ENCODE results near the gene TMTC1. TPM values are rescaled to one million over a fixed set of nuclear protein-coding genes. Genes with fewer than 3 reads are reported as not detected.

Gene TMTC1
- total and polyA plus RNA-seq, 2 of the 8 experiments (the other 6 are each of a cell fraction or from before 2014, with no cell fraction given): 15.4 to 20.8 TPM

- no peak for FAIRE-seq
- TF ChIP-seq POU5F1 (IDR thresholded peaks at IDR 0.05; ENCODE audit: low read depth, low read length) (no peak), EZH2 (IDR thresholded peaks at IDR 0.05; ENCODE audit: low read depth, low read length, severe bottlenecking) (no peak), SP1 (IDR thresholded peaks at IDR 0.05; ENCODE audit: low read depth, low read length) (no peak), TBP (IDR thresholded peaks at IDR 0.05; ENCODE audit: low read depth, low read length) (no peak), TAF7 (optimal IDR thresholded peaks at IDR 0.05; ENCODE audit: borderline replicate concordance, low read depth, low read length) (no peak), NRF1 (IDR thresholded peaks at IDR 0.05; ENCODE audit: low read depth, low read length) (no peak), EGR1 (IDR thresholded peaks at IDR 0.05; ENCODE audit: borderline replicate concordance, low read depth, low read length) (no peak), BRCA1 (IDR thresholded peaks at IDR 0.05; ENCODE audit: low read depth, low read length) (no peak)
These were observed 130.5 kb downstream of the TMTC1 start for GRCh38 chr12:29653286-29653685.

More at GRCh38 chr12:29653286-29653685, 130.5 kb downstream of the TMTC1 start:
- H3K79me1 ChIP-seq (ENCODE audit: low read depth, low read length): no peaks in the 10 kb centered on the region
- ChIA-PET POLR2A (ENCODE audit: partially characterized antibody) (no interaction called here), CTCF (ENCODE audit: partially characterized antibody) (interaction anchor here (1.1 kb wide), 1 partner anchor 17 kb away, joined by 3 read pairs; no protein-coding TSS in a partner anchor)
- no peak overlapping the region for H3K4me2 ChIP-seq (ENCODE audit: insufficient read depth in 1 of 2, low read depth in 2 of 2, low read length in 2 of 2)
- H3K79me2 ChIP-seq (ENCODE audit: control insufficient read depth in 1 of 2, insufficient read depth in 2 of 2, low read length in 2 of 2): no peaks in the 10 kb centered on the region
- no peak overlapping the region for H3K9ac ChIP-seq (replicated peaks in 1 of 4; ENCODE audit: extremely low read depth in 1 of 4, low read depth in 3 of 4, low read length in 3 of 4)
- H3K4ac ChIP-seq (replicated peaks; ENCODE audit: insufficient read length, low read depth, low read length): no peak overlapping the region
- H2BK12ac ChIP-seq (ENCODE audit: low read depth, low read length): no peak overlapping the region
- no peaks in the 10 kb centered on the region for H3K4me1 ChIP-seq (replicated peaks in 1 of 4; ENCODE audit: control insufficient read depth in 3 of 4, insufficient read depth in 4 of 4, low read length in 3 of 4)
- H4K5ac ChIP-seq (ENCODE audit: insufficient read length, low read depth, low read length): no peak overlapping the region
- no peak overlapping the region for H3K4me3 ChIP-seq (ENCODE audit: extremely low read depth in 1 of 4, insufficient read depth in 2 of 4, low read depth in 3 of 4, low read length in 4 of 4)
- 89% methylated on average over 4 of the region's 4 CpGs; no CpG with 5 or more reads in 1 of the 2 experiments for whole genome bisulfite sequencing, 2 experiments (ENCODE audit: extremely low coverage in 1 of 2, insufficient coverage in 1 of 2, insufficient read length in 1 of 2, insufficient replicate concordance in 2 of 2, low coverage in 1 of 2, low lambda C conversion rate in 2 of 2, missing lambda C conversion rate in 1 of 2)
- no peak overlapping the region for H2AFZ ChIP-seq (ENCODE audit: low read length)
- H3K14ac ChIP-seq (ENCODE audit: insufficient read length): no peak overlapping the region
- H3K27me3 ChIP-seq (replicated peaks in 1 of 4; ENCODE audit: control insufficient read depth in 3 of 4, extremely low read depth in 1 of 4, insufficient read depth in 3 of 4, low read length in 3 of 4): no peaks in the 10 kb centered on the region
- peaks cover 0 to 2% (median under 1%) of the 10 kb centered on the region in 4 experiments; a peak in 2 of 8 replicates for H3K36me3 ChIP-seq (ENCODE audit: control insufficient read depth in 2 of 4, insufficient read depth in 4 of 4, low read length in 3 of 4)
- H3K18ac ChIP-seq (ENCODE audit: extremely low read depth, low read length): no peak overlapping the region
- no peak overlapping the region for H3K27ac ChIP-seq (ENCODE audit: low read depth, low read length)
- H3K9me3 ChIP-seq (ENCODE audit: insufficient read depth in 2 of 2, low read depth in 1 of 2, low read length in 1 of 2): no peaks in the 10 kb centered on the region
- no peak overlapping the region for H2BK120ac ChIP-seq (replicated peaks; ENCODE audit: low read depth, low read length)
- no peak for DNase-seq (ENCODE audit: low read depth in 1 of 2, low spot score in 2 of 2)
- H3K56ac ChIP-seq (replicated peaks; ENCODE audit: insufficient read length, low read depth, low read length): no peak overlapping the region
- H3K23me2 ChIP-seq (ENCODE audit: low read depth, low read length): no peaks in the 10 kb centered on the region
- H3K23ac ChIP-seq (ENCODE audit: insufficient read length): no peak overlapping the region
- no peak overlapping the region for H4K8ac ChIP-seq (ENCODE audit: extremely low read depth, insufficient read depth, low read length)
- no peaks in the 10 kb centered on the region for H4K20me1 ChIP-seq (replicated peaks in 1 of 2; ENCODE audit: control insufficient read depth in 1 of 2, insufficient read depth in 2 of 2, low read length in 2 of 2)
- no peak overlapping the region for H4K91ac ChIP-seq (replicated peaks; ENCODE audit: insufficient read length, low read length)
- no peak overlapping the region for H2BK5ac ChIP-seq (ENCODE audit: low read depth, low read length)
- no peak overlapping the region for H2BK20ac ChIP-seq (ENCODE audit: low read length)
- no peak overlapping the region for H2AK5ac ChIP-seq (ENCODE audit: low read depth, low read length)
- no peak overlapping the region for H2BK15ac ChIP-seq (ENCODE audit: low read length)
